Parathyroid adenoma (tissue), 2 donors: Measurements from ENCODE around the gene NAT14.

Experiments
- H2AFZ ChIP-seq: fragments of 300-600 bp; sonication (generic); one replicate; pipeline ENCODE4 v1.7.0; 2017; ENCODE audit warnings: antibody characterized with exemption, mild to moderate bottlenecking
- H3K27ac ChIP-seq: fragments of 300-600 bp; sonication (generic); one replicate; pipeline ENCODE4 v1.7.0; 2017
- H3K27me3 ChIP-seq: fragments of 300-600 bp; sonication (generic); one replicate; pipeline ENCODE4 v1.7.0; 2017; ENCODE audit warnings: low read length; ENCODE audit not compliant: control insufficient read depth, insufficient read depth
- H3K36me3 ChIP-seq: fragments of 300-600 bp; sonication (generic); one replicate; pipeline ENCODE4 v1.7.0; 2017; ENCODE audit warnings: low read length; ENCODE audit not compliant: control insufficient read depth, insufficient read depth
- H3K4me1 ChIP-seq: fragments of 300-600 bp; sonication (generic); one replicate; pipeline ENCODE4 v1.7.0; 2017; ENCODE audit warnings: control low read depth
- H3K4me2 ChIP-seq: fragments of 300-600 bp; sonication (generic); one replicate; pipeline ENCODE4 v1.7.0; 2017; ENCODE audit warnings: low read length
- H3K4me3 ChIP-seq: fragments of 300-600 bp; sonication (generic); one replicate; pipeline ENCODE4 v1.7.0; 2017; ENCODE audit warnings: low read depth, low read length
- H3K79me2 ChIP-seq: fragments of 300-600 bp; sonication (generic); one replicate; pipeline ENCODE4 v1.7.0; 2017; ENCODE audit warnings: control low read depth
- H3K9ac ChIP-seq: fragments of 300-600 bp; sonication (generic); one replicate; pipeline ENCODE4 v1.7.0; 2017; ENCODE audit warnings: mild to moderate bottlenecking
- H3K9me3 ChIP-seq: fragments of 300-600 bp; sonication (generic); one replicate; pipeline ENCODE4 v1.7.0; 2017; ENCODE audit warnings: low read length; ENCODE audit not compliant: control insufficient read depth
- CTCF ChIP-seq: fragments of 300-600 bp; sonication (generic); IDR thresholded peaks from one replicate; pipeline ENCODE4 v1.7.0; 2017; ENCODE audit warnings: antibody characterized with exemption, mild to moderate bottlenecking
- donor health status: primary hyperparathyroidism.

Gene NAT14

GRCh38 chr19:55535965-55536350 lies 51.0 kb downstream of the NAT14 start:
- no peaks in the 10 kb centered on the region for H3K4me1 ChIP-seq
- H3K79me2 ChIP-seq: no peaks in the 10 kb centered on the region
- no peak overlapping the region for H3K9ac ChIP-seq
- H3K36me3 ChIP-seq: no peaks in the 10 kb centered on the region
- no peak overlapping the region for H3K4me2 ChIP-seq
- no peak for TF ChIP-seq CTCF
- H3K4me3 ChIP-seq: no peak overlapping the region
- no peak overlapping the region for H3K27ac ChIP-seq
- no peaks in the 10 kb centered on the region for H3K27me3 ChIP-seq
- no peaks in the 10 kb centered on the region for H3K9me3 ChIP-seq
- H2AFZ ChIP-seq: no peak overlapping the region

- Histone ChIP-seq H3K27me3 (no peaks in the 10 kb centered on the region), H3K4me2 (no peak overlapping the region), H3K36me3 (no peaks in the 10 kb centered on the region), H3K4me3 (no peak overlapping the region), H3K9me3 (no peaks in the 10 kb centered on the region), H3K4me1 (no peaks in the 10 kb centered on the region), H2AFZ (no peak overlapping the region), H3K79me2 (no peaks in the 10 kb centered on the region), H3K27ac (no peak overlapping the region), H3K9ac (no peak overlapping the region)
- TF ChIP-seq CTCF: no peak
Observed at GRCh38 chr19:55536366-55536765, 51.4 kb downstream of the NAT14 start.
